H1 (cell line): ENCODE measurements around the gene AHSG. TPM values are rescaled to one million over a fixed set of nuclear protein-coding genes. Genes with fewer than 3 reads are reported as not detected.
A peak's percentile ranks its signal among the peaks of the same experiment; 100 is the strongest.

Source experiments
- CTCF ChIA-PET: fragments of 300-600 bp; sonication (Branson Sonifier 250); formaldehyde crosslinking; loops from one replicate; lab custom pipeline; 2021; ENCODE audit not compliant: partially characterized antibody; lab: Charles Lee
- POLR2A ChIA-PET: fragments of 300-600 bp; sonication (Branson Sonifier 250); formaldehyde crosslinking; loops from one replicate; lab custom pipeline; 2021; ENCODE audit warnings: inconsistent platforms; ENCODE audit not compliant: partially characterized antibody; lab: Charles Lee
- DNase-seq, 2 experiments: peaks; one replicate each; pipeline versions ENCODE4 v3.0.0 to v3.0.0-alpha.2; 2010 to 2022; ENCODE audit warnings: low spot score in 2 of 2, low read depth in 1 of 2, mixed read lengths in 1 of 2
- FAIRE-seq: peaks from 2 replicates; lab custom pipeline; 2011; peaks lifted over from hg19 to GRCh38; lab: Jason Lieb, UNC
- H2AFZ ChIP-seq: 2 replicates; pipeline ENCODE4 v1.8.1; 2012; ENCODE audit warnings: low read length, inconsistent platforms
- H2AK5ac ChIP-seq: 2 replicates; pipeline ENCODE4 v1.6.1; 2013; ENCODE audit warnings: low read depth, low read length
- H2BK120ac ChIP-seq: replicated peaks from 2 replicates; pipeline ENCODE3; 2013; ENCODE audit warnings: low read depth, low read length, inconsistent platforms
- H2BK12ac ChIP-seq: 2 replicates; pipeline ENCODE4 v1.6.1; 2013; ENCODE audit warnings: low read depth, low read length
- H2BK15ac ChIP-seq: 2 replicates; pipeline ENCODE4 v1.6.1; 2013; ENCODE audit warnings: low read length
- H2BK20ac ChIP-seq: 2 replicates; pipeline ENCODE4 v1.6.1; 2013; ENCODE audit warnings: low read length
- H2BK5ac ChIP-seq: 2 replicates; pipeline ENCODE4 v1.6.1; 2013; ENCODE audit warnings: low read depth, low read length
- H3K14ac ChIP-seq: 2 replicates; pipeline ENCODE4 v1.6.1; 2013; ENCODE audit warnings: inconsistent platforms; ENCODE audit not compliant: insufficient read length
- H3K18ac ChIP-seq: 2 replicates; pipeline ENCODE4 v1.6.1; 2013; ENCODE audit warnings: low read length; ENCODE audit errors: extremely low read depth
- H3K23ac ChIP-seq: 2 replicates; pipeline ENCODE4 v1.6.1; 2013; ENCODE audit warnings: inconsistent platforms; ENCODE audit not compliant: insufficient read length
- H3K23me2 ChIP-seq: 2 replicates; pipeline ENCODE4 v1.6.1; 2013; ENCODE audit warnings: low read depth, low read length
- H3K27ac ChIP-seq: 2 replicates; pipeline ENCODE4 v1.6.1; 2011; ENCODE audit warnings: low read depth, low read length, inconsistent platforms
- H3K27me3 ChIP-seq, 4 experiments: replicated peaks in 1 of 4; 1 replicate in 1 of 4; 2 replicates in 3 of 4; pipeline versions ENCODE4 v1.6.1 to v1.8.1; 2011 to 2013; ENCODE audit warnings: low read length in 3 of 4, mild to moderate bottlenecking in 3 of 4, inconsistent platforms in 2 of 4, mixed read lengths in 2 of 4, moderate library complexity in 1 of 4; ENCODE audit not compliant: control insufficient read depth in 3 of 4, insufficient read depth in 3 of 4; ENCODE audit errors: extremely low read depth in 1 of 4
- H3K36me3 ChIP-seq, 4 experiments: 2 replicates each; pipeline versions ENCODE4 v1.6.1 to v1.8.1; 2011 to 2013; ENCODE audit warnings: mild to moderate bottlenecking in 4 of 4, low read length in 3 of 4, moderate library complexity in 2 of 4, control low read depth in 1 of 4, inconsistent platforms in 1 of 4; ENCODE audit not compliant: insufficient read depth in 4 of 4, control insufficient read depth in 2 of 4
- H3K4ac ChIP-seq: replicated peaks from 2 replicates; pipeline ENCODE3; 2013; ENCODE audit warnings: low read length, low read depth, mixed read lengths, inconsistent platforms; ENCODE audit not compliant: insufficient read length
- H3K4me1 ChIP-seq, 4 experiments: replicated peaks in 1 of 4; 1 replicate in 1 of 4; 2 replicates in 3 of 4; pipeline versions ENCODE4 v1.6.1 to v1.8.1; 2011 to 2013; ENCODE audit warnings: low read length in 3 of 4, inconsistent platforms in 2 of 4, mixed read lengths in 1 of 4; ENCODE audit not compliant: insufficient read depth in 4 of 4, control insufficient read depth in 3 of 4
- H3K4me2 ChIP-seq, 2 experiments: 2 replicates each; pipeline versions ENCODE4 v1.6.1 to v1.8.1; 2011 to 2013; ENCODE audit warnings: low read depth in 2 of 2, low read length in 2 of 2, control low read depth in 1 of 2, inconsistent platforms in 1 of 2, mild to moderate bottlenecking in 1 of 2; ENCODE audit not compliant: insufficient read depth in 1 of 2
- H3K4me3 ChIP-seq, 4 experiments: fragments of 200-600, 300-600 bp in 1 of 4; sonication (generic), shearing (Covaris generic), sonication (Bioruptor Twin) in 1 of 4; 2 replicates each; pipeline versions ENCODE4 v1.5.1 to v1.8.1; 2011 to 2016; ENCODE audit warnings: low read length in 4 of 4, low read depth in 3 of 4, control low read depth in 2 of 4, inconsistent platforms in 2 of 4, mild to moderate bottlenecking in 2 of 4, mixed read lengths in 1 of 4, moderate library complexity in 1 of 4; ENCODE audit not compliant: insufficient read depth in 2 of 4; ENCODE audit errors: extremely low read depth in 1 of 4
- H3K56ac ChIP-seq: replicated peaks from 2 replicates; pipeline ENCODE3; 2013; ENCODE audit warnings: low read depth, mild to moderate bottlenecking, mixed read lengths, low read length, inconsistent platforms; ENCODE audit not compliant: insufficient read length
- H3K79me1 ChIP-seq: 2 replicates; pipeline ENCODE4 v1.6.1; 2013; ENCODE audit warnings: low read depth, low read length, control low read depth
- H3K79me2 ChIP-seq, 2 experiments: 2 replicates each; pipeline versions ENCODE4 v1.6.1 to v1.8.1; 2012 to 2013; ENCODE audit warnings: low read length in 2 of 2, mild to moderate bottlenecking in 2 of 2, inconsistent platforms in 1 of 2; ENCODE audit not compliant: insufficient read depth in 2 of 2, control insufficient read depth in 1 of 2
- H3K9ac ChIP-seq, 4 experiments: replicated peaks in 1 of 4; 1 replicate in 1 of 4; 2 replicates in 3 of 4; pipeline versions ENCODE4 v1.6.1 to v1.8.1; 2011 to 2013; ENCODE audit warnings: low read depth in 3 of 4, low read length in 3 of 4, control low read depth in 2 of 4, mild to moderate bottlenecking in 2 of 4, moderate library complexity in 2 of 4, inconsistent platforms in 1 of 4; ENCODE audit errors: extremely low read depth in 1 of 4
- H3K9me3 ChIP-seq, 2 experiments: 2 replicates each; pipeline versions ENCODE4 v1.6.1 to v1.8.1; 2012 to 2013; ENCODE audit warnings: mild to moderate bottlenecking in 2 of 2, moderate library complexity in 2 of 2, control low read depth in 1 of 2, inconsistent platforms in 1 of 2, low read depth in 1 of 2, low read length in 1 of 2, mixed read lengths in 1 of 2; ENCODE audit not compliant: insufficient read depth in 2 of 2
- H4K20me1 ChIP-seq, 2 experiments: replicated peaks in 1 of 2; 2 replicates each; pipeline versions ENCODE3 to v1.8.1; 2011 to 2013; ENCODE audit warnings: inconsistent platforms in 2 of 2, low read length in 2 of 2, mild to moderate bottlenecking in 1 of 2; ENCODE audit not compliant: insufficient read depth in 2 of 2, control insufficient read depth in 1 of 2
- H4K5ac ChIP-seq: 2 replicates; pipeline ENCODE4 v1.6.1; 2013; ENCODE audit warnings: low read length, low read depth, mixed read lengths, inconsistent platforms; ENCODE audit not compliant: insufficient read length
- H4K8ac ChIP-seq: 2 replicates; pipeline ENCODE4 v1.8.0; 2013; ENCODE audit warnings: mild to moderate bottlenecking, moderate library complexity, low read length, inconsistent platforms; ENCODE audit not compliant: insufficient read depth; ENCODE audit errors: extremely low read depth
- H4K91ac ChIP-seq: replicated peaks from 2 replicates; pipeline ENCODE3; 2013; ENCODE audit warnings: low read length, mixed read lengths, inconsistent platforms; ENCODE audit not compliant: insufficient read length
- ATF3 ChIP-seq: IDR thresholded peaks from 2 replicates; pipeline ENCODE4 v1.6.1; 2011; ENCODE audit warnings: low read depth, mild to moderate bottlenecking, low read length; ENCODE audit not compliant: insufficient read depth
- BCL11A ChIP-seq, 2 experiments: IDR thresholded peaks; one replicate each; pipeline ENCODE4 v1.6.1; 2011; ENCODE audit warnings: low read depth in 2 of 2, low read length in 2 of 2, mild to moderate bottlenecking in 2 of 2
- CHD1 ChIP-seq: IDR thresholded peaks from 2 replicates; pipeline ENCODE4 v1.6.1; 2012; ENCODE audit warnings: low read depth, low read length, improper control_type of control experiment
- E2F6 ChIP-seq: IDR thresholded peaks from 2 replicates; pipeline ENCODE4 v1.6.1; 2012; ENCODE audit warnings: inconsistent platforms
- EZH2 ChIP-seq: fragments of 200-600 bp; sonication (generic); IDR thresholded peaks from 2 replicates; pipeline ENCODE4 v1.7.1; 2012; ENCODE audit warnings: low read depth, mild to moderate bottlenecking, moderate library complexity, low read length, inconsistent platforms; ENCODE audit not compliant: severe bottlenecking
- HDAC2 ChIP-seq, 2 experiments: fragments of 300-600 bp in 1 of 2; sonication (generic) in 1 of 2; IDR thresholded peaks; 2 replicates each; pipeline ENCODE4 v1.6.1; 2011 to 2012; ENCODE audit warnings: low read depth in 2 of 2, low read length in 2 of 2, mild to moderate bottlenecking in 2 of 2, moderate library complexity in 2 of 2, borderline replicate concordance in 1 of 2, inconsistent platforms in 1 of 2
- NRF1 ChIP-seq: IDR thresholded peaks from 2 replicates; pipeline ENCODE4 v1.6.1; 2011; ENCODE audit warnings: mild to moderate bottlenecking, low read depth, low read length, improper control_type of control experiment
- SIN3A ChIP-seq, 2 experiments: IDR thresholded peaks in 1 of 2; conservative IDR thresholded peaks in 1 of 2; 2 replicates each; pipeline ENCODE4 v1.6.1; 2011 to 2012; ENCODE audit warnings: low read length in 2 of 2, improper control_type of control experiment in 1 of 2, low read depth in 1 of 2, mild to moderate bottlenecking in 1 of 2
- SP2 ChIP-seq: IDR thresholded peaks from 2 replicates; pipeline ENCODE4 v1.6.1; 2012; ENCODE audit warnings: mild to moderate bottlenecking, low read length, inconsistent platforms
- WGBS, 2 experiments: shearing (Covaris generic) in 1 of 2; methylation state at CpG; one replicate each; pipeline versions ENCODE4 v1.1.6 to v1.1.7; 2013 to 2015; ENCODE audit warnings: low lambda C conversion rate in 2 of 2, mixed read lengths in 2 of 2, inconsistent platforms in 1 of 2, low coverage in 1 of 2, missing lambda C conversion rate in 1 of 2; ENCODE audit not compliant: insufficient replicate concordance in 2 of 2, insufficient coverage in 1 of 2, insufficient read length in 1 of 2; ENCODE audit errors: extremely low coverage in 1 of 2, missing lambda C conversion rate in 1 of 2; 5-methylcytosine and 5-hydroxymethylcytosine counted together
- polyA plus RNA-seq, 7 experiments: library from polyadenylated mRNA; depleted of rRNA in 3 of 7; stranded (reverse) in 5 of 7; unstranded in 2 of 7; fragments of >200 nt in 5 of 7; fragments of 200-250 nt in 2 of 7; gene quantifications; 1 replicate in 5 of 7; 2 replicates in 1 of 7; 4 replicates in 1 of 7; pipeline versions ENCODE4 v1.2.1 to v1.2.3, GENCODE V29; 2011 to 2013; ENCODE audit warnings: missing spikeins in 2 of 7, mixed read lengths in 2 of 7
- total RNA-seq: library from RNA; stranded (reverse); fragmentation: NEBNext Ultra II Directional; extraction: Animal tissue kit (Norgen Biotek cat#: 25700); gene quantifications from 2 replicates; pipeline ENCODE4 v1.2.1, GENCODE V29; 2021
- TF ChIP-seq, protein P1 (sequence below): IDR thresholded peaks from 2 replicates; pipeline ENCODE4 v1.6.1; 2011; ENCODE audit warnings: low read length, improper control_type of control experiment

Gene AHSG
- total and polyA plus RNA-seq, 2 of the 8 experiments (the other 6 are each of a cell fraction or from before 2014, with no cell fraction given), result 0.68 to 0.78 TPM

- Histone ChIP-seq H3K4me2 (no peak overlapping the region), H3K9ac (no peak overlapping the region), H3K4me1 (peaks cover 0 to 7% (median 6%) of the 10 kb centered on the region in 4 experiments; a peak in 6 of 7 replicates), H3K4me3 (no peak overlapping the region), H2BK5ac (no peak overlapping the region), H3K79me1 (no peaks in the 10 kb centered on the region), H3K27me3 (no peaks in the 10 kb centered on the region; a peak in 1 of 7 replicates), H3K4ac (no peak overlapping the region), H4K20me1 (no peaks in the 10 kb centered on the region), H2AK5ac (no peak overlapping the region), H2AFZ (no peak overlapping the region), H4K8ac (no peak overlapping the region), H3K23ac (no peak overlapping the region), H3K36me3 (no peaks in the 10 kb centered on the region), H2BK20ac (no peak overlapping the region), H3K27ac (no peak overlapping the region), H3K9me3 (no peaks in the 10 kb centered on the region), H3K18ac (no peak overlapping the region), H4K91ac (no peak overlapping the region), H3K23me2 (no peaks in the 10 kb centered on the region), H4K5ac (no peak overlapping the region), H3K56ac (no peak overlapping the region), H3K79me2 (no peaks in the 10 kb centered on the region), H2BK120ac (no peak overlapping the region), H2BK15ac (no peak overlapping the region), H3K14ac (no peak overlapping the region), H2BK12ac (0 out of 2 replicates have a peak overlapping the region, but pooled peaks have one; percentile 12)
- 85% methylated on average over 6 of the region's 6 CpGs; no CpG with 5 or more reads in 1 of the 2 experiments for WGBS, 2 experiments
- DNase-seq, result no peak
- no peak for FAIRE-seq
- ChIA-PET CTCF (interaction anchor here (0.6 to 12.9 kb wide), 43 partner anchors 11 to 917 kb away, joined by 3 to 333 read pairs (median 5); partner anchors contain the start of genes DNAJB11 and HRG), POLR2A (interaction anchor here (1.2 to 6.2 kb wide), 7 partner anchors 11 to 176 kb away, joined by 3 to 87 read pairs (median 4); partner anchors contain the start of genes DNAJB11 and EIF4A2)
- TF ChIP-seq NRF1 (no peak), HDAC2 (IDR thresholded peaks at IDR 0.05; ENCODE audit: borderline replicate concordance in 1 of 2, low read depth in 2 of 2, low read length in 2 of 2) (no peak), CHD1 (no peak), SIN3A (conservative IDR thresholded peaks at IDR 0.05 in 1 of 2, IDR thresholded peaks at IDR 0.05 in 1 of 2; ENCODE audit: low read depth in 1 of 2, low read length in 2 of 2) (no peak), E2F6 (no peak), ATF3 (no peak), SP2 (no peak), BCL11A (IDR thresholded peaks at IDR 0.05; ENCODE audit: low read depth in 2 of 2, low read length in 2 of 2) (no peak), EZH2 (no peak)
- TF ChIP-seq, protein P1, sequence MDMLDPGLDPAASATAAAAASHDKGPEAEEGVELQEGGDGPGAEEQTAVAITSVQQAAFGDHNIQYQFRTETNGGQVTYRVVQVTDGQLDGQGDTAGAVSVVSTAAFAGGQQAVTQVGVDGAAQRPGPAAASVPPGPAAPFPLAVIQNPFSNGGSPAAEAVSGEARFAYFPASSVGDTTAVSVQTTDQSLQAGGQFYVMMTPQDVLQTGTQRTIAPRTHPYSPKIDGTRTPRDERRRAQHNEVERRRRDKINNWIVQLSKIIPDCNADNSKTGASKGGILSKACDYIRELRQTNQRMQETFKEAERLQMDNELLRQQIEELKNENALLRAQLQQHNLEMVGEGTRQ, result no peak
Measured at GRCh38 chr3:186614266-186614596, 1.4 kb downstream of the AHSG start.
